HCT116 (cell line): ENCODE measurements around the gene OR10X1. TPM values are rescaled to one million over a fixed set of nuclear protein-coding genes. Genes with fewer than 3 reads are reported as not detected.

Experiments used
- ATAC-seq: fragments of 200-7000 bp; cut with Tn5 transposase; 2 replicates; pipeline ENCODE4 v1.9.1; 2020; ENCODE audit warnings: mild to moderate bottlenecking, moderate library complexity
- BruUV-seq: library from RNA; stranded (reverse); fragments of 400-500 nt; replicated peaks from 2 replicates; lab custom pipeline; 2021; lab: Mats Ljungman, UMichigan
- CTCF ChIA-PET: fragments of 300-600 bp; sonication (Branson Sonifier 250); formaldehyde crosslinking; loops from one replicate; lab custom pipeline; 2021; ENCODE audit warnings: antibody characterized with exemption; lab: Charles Lee
- POLR2A ChIA-PET: fragments of 300-600, 350-600 bp; sonication (Branson Sonifier 250); formaldehyde crosslinking; loops from one replicate; lab custom pipeline; 2021; ENCODE audit warnings: antibody characterized with exemption; lab: Charles Lee
- RAD21 ChIA-PET, 2 experiments: fragments of 300-600 bp; sonication (Branson Sonifier 250); formaldehyde crosslinking; loops; one replicate each; lab custom pipeline; 2023; ENCODE audit warnings: low total read pairs in 2 of 2; ENCODE audit not compliant: uncharacterized antibody in 2 of 2, unreplicated experiment in 2 of 2, low non-redundant PET in 1 of 2; lab: Charles Lee
- DNase-seq: peaks from one replicate; pipeline ENCODE4 v3.0.0-alpha.2; 2010; ENCODE audit warnings: low read depth, low spot score
- H2AFZ ChIP-seq: fragments of 200-600 bp; shearing (Covaris generic), sonication (generic); 2 replicates; pipeline ENCODE4 v1.6.1; 2017; ENCODE audit warnings: low read depth, mixed run types, mixed read lengths, antibody characterized with exemption, low read length; ENCODE audit not compliant: poor library complexity, severe bottlenecking
- H3K27ac ChIP-seq: 2 replicates; pipeline ENCODE4 v1.5.1; 2012; ENCODE audit warnings: low read depth, low read length
- H3K27me3 ChIP-seq: fragments of 200-600 bp; sonication (generic); 2 replicates; pipeline ENCODE4 v1.6.1; 2016; ENCODE audit warnings: mixed run types, low read length, mixed read lengths; ENCODE audit not compliant: insufficient read depth
- H3K36me3 ChIP-seq, 2 experiments: fragments of 200-500 bp in 1 of 2; fragments of 200-600 bp in 1 of 2; sonication (Bioruptor generic) in 1 of 2; sonication (generic) in 1 of 2; 2 replicates each; pipeline versions ENCODE4 v1.5.1 to v1.6.1; 2014 to 2016; ENCODE audit warnings: low read length in 2 of 2, inconsistent platforms in 1 of 2, mixed read lengths in 1 of 2, mixed run types in 1 of 2; ENCODE audit not compliant: insufficient read depth in 2 of 2, control insufficient read depth in 1 of 2
- H3K4me1 ChIP-seq, 2 experiments: fragments of 200-600 bp in 1 of 2; sonication (generic) in 1 of 2; 2 replicates each; pipeline versions ENCODE4 v1.5.1 to v1.6.1; 2012 to 2017; ENCODE audit warnings: low read length in 2 of 2, inconsistent platforms in 1 of 2, mild to moderate bottlenecking in 1 of 2, mixed read lengths in 1 of 2, mixed run types in 1 of 2, moderate library complexity in 1 of 2; ENCODE audit not compliant: insufficient read depth in 2 of 2, control insufficient read depth in 1 of 2
- H3K4me2 ChIP-seq: fragments of 200-600 bp; sonication (generic); 2 replicates; pipeline ENCODE4 v1.6.1; 2017; ENCODE audit warnings: mixed run types, low read length, mixed read lengths
- H3K4me3 ChIP-seq, 2 experiments: fragments of 200-600 bp in 1 of 2; sonication (generic) in 1 of 2; replicated peaks in 1 of 2; 2 replicates each; pipeline ENCODE4 v1.5.1; 2011 to 2016; ENCODE audit warnings: low read length in 2 of 2, control low read depth in 1 of 2, low read depth in 1 of 2, mild to moderate bottlenecking in 1 of 2, mixed read lengths in 1 of 2, mixed run types in 1 of 2
- H3K79me2 ChIP-seq: fragments of 200-600 bp; sonication (generic); 2 replicates; pipeline ENCODE4 v1.6.1; 2017; ENCODE audit warnings: mild to moderate bottlenecking, mixed run types, low read length, moderate library complexity, mixed read lengths; ENCODE audit not compliant: insufficient read depth
- H3K9ac ChIP-seq: fragments of 200-600 bp; sonication (generic); 2 replicates; pipeline ENCODE4 v1.6.1; 2016; ENCODE audit warnings: low read length, mixed read lengths
- H3K9me2 ChIP-seq: fragments of 200-600 bp; sonication (generic), shearing (Covaris generic); 2 replicates; pipeline ENCODE4 v1.6.1; 2017; ENCODE audit warnings: mixed run types, mild to moderate bottlenecking, moderate library complexity; ENCODE audit not compliant: insufficient read depth
- H3K9me3 ChIP-seq, 2 experiments: fragments of 200-500 bp in 1 of 2; fragments of 200-600 bp in 1 of 2; sonication (Bioruptor generic) in 1 of 2; sonication (generic) in 1 of 2; 2 replicates each; pipeline ENCODE4 v1.6.1; 2014 to 2017; ENCODE audit warnings: low read length in 2 of 2, mixed read lengths in 2 of 2, inconsistent platforms in 1 of 2, low read depth in 1 of 2, mild to moderate bottlenecking in 1 of 2, mixed run types in 1 of 2, moderate library complexity in 1 of 2; ENCODE audit not compliant: control insufficient read depth in 1 of 2, insufficient read depth in 1 of 2
- H4K20me1 ChIP-seq: fragments of 200-600 bp; sonication (generic), shearing (Covaris generic); 2 replicates; pipeline ENCODE4 v1.6.1; 2017; ENCODE audit warnings: mixed run types, mild to moderate bottlenecking, moderate library complexity; ENCODE audit not compliant: insufficient read depth
- ATF3 ChIP-seq: IDR thresholded peaks from 2 replicates; pipeline ENCODE4 v1.6.1; 2012
- CEBPB ChIP-seq: IDR thresholded peaks from 2 replicates; pipeline ENCODE4 v1.6.1; 2012; ENCODE audit warnings: low read depth
- EGR1 ChIP-seq: IDR thresholded peaks from 2 replicates; pipeline ENCODE4 v1.6.1; 2012; ENCODE audit warnings: low read depth
- ELF1 ChIP-seq: IDR thresholded peaks from 2 replicates; pipeline ENCODE4 v1.6.1; 2012; ENCODE audit warnings: low read depth, borderline replicate concordance
- EZH2 ChIP-seq: fragments of 200-600 bp; sonication (generic); IDR thresholded peaks from 2 replicates; pipeline ENCODE4 v1.6.1; 2017; ENCODE audit warnings: antibody characterized with exemption, mixed run types
- FOSL1 ChIP-seq: IDR thresholded peaks from 2 replicates; pipeline ENCODE4 v1.6.1; 2012; ENCODE audit warnings: low read depth
- POLR2A ChIP-seq: IDR thresholded peaks from 2 replicates; pipeline ENCODE4 v1.7.0; 2011; ENCODE audit warnings: borderline replicate concordance; ENCODE audit not compliant: insufficient read depth, insufficient read length; ENCODE audit errors: extremely low read depth
- POLR2AphosphoS5 ChIP-seq: IDR thresholded peaks from 2 replicates; pipeline ENCODE4 v1.6.1; 2011; ENCODE audit warnings: mild to moderate bottlenecking, low read depth, low read length, moderate library complexity
- REST ChIP-seq: IDR thresholded peaks from 2 replicates; pipeline ENCODE4 v1.6.1; 2012; ENCODE audit warnings: low read depth
- SIN3A ChIP-seq: IDR thresholded peaks from 2 replicates; pipeline ENCODE4 v1.6.1; 2012; ENCODE audit warnings: low read depth
- TCF7L2 ChIP-seq: IDR thresholded peaks from 2 replicates; pipeline ENCODE4 v1.7.0; 2011; ENCODE audit warnings: borderline replicate concordance, inconsistent platforms; ENCODE audit not compliant: insufficient read depth, insufficient read length; ENCODE audit errors: extremely low read depth
- ZBTB33 ChIP-seq: IDR thresholded peaks from 2 replicates; pipeline ENCODE4 v1.6.1; 2011; ENCODE audit warnings: mild to moderate bottlenecking, low read length, moderate library complexity; ENCODE audit not compliant: insufficient replicate concordance; ENCODE audit errors: extremely low read depth
- ZFX ChIP-seq: fragments of 450-650 bp; IDR thresholded peaks from 2 replicates; pipeline ENCODE4 v1.6.1; 2017
- ZNF274 ChIP-seq: fragments of 200-500 bp; sonication (Bioruptor generic); IDR thresholded peaks from 2 replicates; pipeline ENCODE4 v1.6.1; 2014; ENCODE audit warnings: mild to moderate bottlenecking, low read depth, low read length, inconsistent platforms
- intact Hi-C: fragments of 100-400 bp; cut with micrococcal nuclease; formaldehyde crosslinking; loops from 2 replicates; pipeline ENCODE4 v1.10.0; 2022
- total RNA-seq: library from RNA; stranded (reverse); gene quantifications from one replicate; pipeline ENCODE4 v1.2.1, GENCODE V29; 2021; ENCODE audit not compliant: unreplicated experiment

Gene OR10X1
- total RNA-seq, 1 experiment from 2014 or later = not detected

DNA sequence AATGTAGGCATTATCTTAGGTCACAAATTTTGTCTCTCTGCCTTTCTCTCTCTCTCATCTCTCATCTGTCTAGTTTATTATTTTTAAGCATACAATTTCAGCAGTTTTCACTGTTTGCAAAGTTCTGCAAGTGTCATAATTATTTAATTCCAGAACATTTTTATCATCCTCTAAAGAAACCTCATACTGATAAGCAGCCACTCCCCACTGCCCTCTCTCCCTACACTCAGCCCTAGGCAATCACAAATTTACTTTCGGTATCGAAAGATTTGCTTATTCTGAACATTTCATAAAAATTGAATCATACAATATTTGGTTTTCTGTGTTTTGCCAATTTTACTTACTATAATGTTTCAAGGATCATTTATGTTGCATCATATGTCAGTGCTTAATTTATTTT is 42.1 kb downstream of the OR10X1 start (continued):
- TF ChIP-seq EZH2 = no peak

- Histone ChIP-seq H3K9ac (no peak overlapping the region), H3K4me1 (no peaks in the 10 kb centered on the region; a peak in 1 of 4 replicates), H3K4me3 (no peak overlapping the region), H3K79me2 (no peaks in the 10 kb centered on the region), H3K27me3 (no peaks in the 10 kb centered on the region), H3K9me2 (no peaks in the 10 kb centered on the region), H3K36me3 (no peaks in the 10 kb centered on the region), H3K4me2 (no peak overlapping the region), H3K27ac (no peak overlapping the region), H2AFZ (no peak overlapping the region), H3K9me3 (no peaks in the 10 kb centered on the region), H4K20me1 (no peaks in the 10 kb centered on the region)
- ChIA-PET CTCF (no interaction called here), RAD21 (no interaction called here), POLR2A (no interaction called here)
- no peak for TF ChIP-seq ELF1
- TF ChIP-seq CEBPB = no peak
- TF ChIP-seq ZNF274 = no peak
- TF ChIP-seq SIN3A = no peak
- no peak for TF ChIP-seq ATF3
- TF ChIP-seq ZFX = no peak
- no peak for TF ChIP-seq ZBTB33
- TF ChIP-seq EGR1 = no peak
- TF ChIP-seq FOSL1 = no peak
- no peak for TF ChIP-seq TCF7L2
- no peak for TF ChIP-seq EZH2
- no peak for TF ChIP-seq POLR2A
- no peak for TF ChIP-seq REST
- no peak for TF ChIP-seq POLR2AphosphoS5
- intact Hi-C loops = no loop called here
- no peak for DNase-seq
- no peak for ATAC-seq
- no TSS peak for BruUV-seq
These were observed 45.2 kb downstream of the OR10X1 start for GRCh38 chr1:158534496-158534895.
